ENCODE data around the gene MT1M.

- TF ChIP-seq CTCF (IDR thresholded peaks at IDR 0.05 in 8 of 11, conservative IDR thresholded peaks at IDR 0.05 in 3 of 11) (no peak), POLR2A (IDR thresholded peaks at IDR 0.05) (no peak), POLR2AphosphoS5 (IDR thresholded peaks at IDR 0.05) (peak in 2 of 3 donors; percentile 56 to 89)
Observed at GRCh38 chr16:56610017-56610608, 22.3 kb upstream of the MT1M start.
